SK-N-SH treated with all-trans-retinoic acid at 6 μM for 48 hours (cell line): ENCODE data around the gene RGL2.

Source experiments
- ARNTL ChIP-seq: fragments of 450-650 bp; formaldehyde crosslinking; IDR thresholded peaks from 2 replicates; pipeline ENCODE4 v1.5.0; 2020; ENCODE audit warnings: low read depth, mild to moderate bottlenecking, moderate library complexity, borderline replicate concordance
- BACH2 ChIP-seq: fragments of 250-450 bp; sonication (Bioruptor Pico); IDR thresholded peaks from 2 replicates; pipeline ENCODE4 v1.9.0; 2021; ENCODE audit warnings: mild to moderate bottlenecking, borderline replicate concordance
- CSDC2 ChIP-seq: fragments of 250-450 bp; sonication (Bioruptor Pico); IDR thresholded peaks from 2 replicates; pipeline ENCODE4 v1.5.0; 2020; ENCODE audit warnings: mild to moderate bottlenecking, moderate library complexity
- GLIS3 ChIP-seq: fragments of 250-450 bp; sonication (Bioruptor Pico); IDR thresholded peaks from 2 replicates; pipeline ENCODE4 v1.5.0; 2020; ENCODE audit warnings: mild to moderate bottlenecking, moderate library complexity
- OSR1 ChIP-seq: fragments of 250-450 bp; sonication (Bioruptor Pico); IDR thresholded peaks from 2 replicates; pipeline ENCODE4 v1.8.0; 2022; ENCODE audit warnings: moderate library complexity, mild to moderate bottlenecking, inconsistent platforms
- RARB ChIP-seq: fragments of 250-450 bp; sonication (Bioruptor Pico); IDR thresholded peaks from 2 replicates; pipeline ENCODE4 v1.8.0; 2021; ENCODE audit warnings: mild to moderate bottlenecking, moderate library complexity
- TOX ChIP-seq: fragments of 250-450 bp; sonication (Bioruptor Pico); IDR thresholded peaks from 2 replicates; pipeline ENCODE4 v1.8.0; 2021; ENCODE audit warnings: mild to moderate bottlenecking, moderate library complexity, borderline replicate concordance
- ZFP3 ChIP-seq: fragments of 250-450 bp; sonication (Bioruptor Pico); IDR thresholded peaks from 2 replicates; pipeline ENCODE4 v1.5.0; 2020; ENCODE audit warnings: mild to moderate bottlenecking, moderate library complexity
- ZNF565 ChIP-seq: fragments of 450-650 bp; formaldehyde crosslinking; conservative IDR thresholded peaks from 2 replicates; pipeline ENCODE4 v1.5.0; 2020; ENCODE audit warnings: low read depth, mild to moderate bottlenecking, moderate library complexity
- ZNF70 ChIP-seq: fragments of 450-650 bp; formaldehyde crosslinking; IDR thresholded peaks from 2 replicates; pipeline ENCODE4 v1.5.0; 2020; ENCODE audit warnings: mild to moderate bottlenecking, moderate library complexity
- ZNF8 ChIP-seq: fragments of 450-650 bp; formaldehyde crosslinking; IDR thresholded peaks from 2 replicates; pipeline ENCODE4 v1.5.0; 2020; ENCODE audit warnings: mild to moderate bottlenecking, moderate library complexity
- TF ChIP-seq, protein P1 (sequence below): fragments of 250-450 bp; sonication (Bioruptor Pico); IDR thresholded peaks from 2 replicates; pipeline ENCODE4 v1.5.1; 2020; ENCODE audit warnings: low read depth, mild to moderate bottlenecking, moderate library complexity
- TF ChIP-seq, protein P2 (sequence below): fragments of 250-450 bp; sonication (Bioruptor Pico); IDR thresholded peaks from 2 replicates; pipeline ENCODE4 v1.8.0; 2020; ENCODE audit warnings: mild to moderate bottlenecking, moderate library complexity, borderline replicate concordance
- TF ChIP-seq, protein P3 (sequence below): fragments of 250-450 bp; sonication (Bioruptor Pico); IDR thresholded peaks from 2 replicates; pipeline ENCODE4 v1.5.1; 2021; ENCODE audit warnings: mild to moderate bottlenecking, moderate library complexity

DNA sequence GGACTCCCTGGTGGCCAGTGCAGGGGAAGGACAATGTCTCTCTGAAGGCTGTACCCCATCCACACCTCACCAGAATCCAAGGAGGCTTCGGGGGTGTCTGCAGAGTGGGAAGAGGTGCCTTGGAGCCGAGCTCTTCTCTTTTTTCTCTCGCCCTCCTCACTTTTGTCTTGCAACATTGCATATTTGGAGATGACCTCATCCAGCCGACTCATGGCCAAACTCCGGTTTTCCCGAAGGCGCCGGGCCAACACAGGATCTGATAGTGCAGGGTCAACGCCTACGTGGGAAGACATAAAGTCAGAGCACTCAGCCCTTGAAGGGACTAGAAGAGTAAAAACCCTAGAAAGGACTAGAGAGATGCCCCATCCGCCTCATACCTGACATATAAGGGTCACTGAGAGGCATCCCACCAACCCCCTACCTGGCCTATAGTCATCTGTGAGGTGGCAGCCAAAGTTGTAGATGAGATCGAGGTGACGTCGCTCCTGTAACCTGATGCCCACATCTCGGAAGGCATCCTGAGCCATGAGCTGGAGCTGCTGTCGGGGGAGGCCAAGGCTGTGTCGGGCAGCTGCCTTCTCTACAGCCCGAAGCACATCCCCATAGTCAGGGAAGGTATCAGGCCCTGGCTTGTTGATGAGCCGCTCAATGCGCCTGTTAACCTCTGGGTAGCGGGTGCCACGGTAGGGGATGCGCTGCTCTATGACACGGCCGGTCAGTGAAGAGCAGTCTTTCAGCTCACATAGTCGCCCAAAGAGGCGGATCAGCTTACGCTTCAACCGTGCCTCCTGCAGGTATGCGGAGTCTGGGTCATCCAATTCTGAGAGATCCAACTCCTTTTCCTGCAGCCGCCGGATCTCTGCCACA is 21.8 kb upstream of the RGL2 start:
- TF ChIP-seq, protein P1, sequence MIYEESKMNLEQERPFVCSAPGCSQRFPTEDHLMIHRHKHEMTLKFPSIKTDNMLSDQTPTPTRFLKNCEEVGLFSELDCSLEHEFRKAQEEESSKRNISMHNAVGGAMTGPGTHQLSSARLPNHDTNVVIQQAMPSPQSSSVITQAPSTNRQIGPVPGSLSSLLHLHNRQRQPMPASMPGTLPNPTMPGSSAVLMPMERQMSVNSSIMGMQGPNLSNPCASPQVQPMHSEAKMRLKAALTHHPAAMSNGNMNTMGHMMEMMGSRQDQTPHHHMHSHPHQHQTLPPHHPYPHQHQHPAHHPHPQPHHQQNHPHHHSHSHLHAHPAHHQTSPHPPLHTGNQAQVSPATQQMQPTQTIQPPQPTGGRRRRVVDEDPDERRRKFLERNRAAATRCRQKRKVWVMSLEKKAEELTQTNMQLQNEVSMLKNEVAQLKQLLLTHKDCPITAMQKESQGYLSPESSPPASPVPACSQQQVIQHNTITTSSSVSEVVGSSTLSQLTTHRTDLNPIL, result no peak
- TF ChIP-seq, protein P2, sequence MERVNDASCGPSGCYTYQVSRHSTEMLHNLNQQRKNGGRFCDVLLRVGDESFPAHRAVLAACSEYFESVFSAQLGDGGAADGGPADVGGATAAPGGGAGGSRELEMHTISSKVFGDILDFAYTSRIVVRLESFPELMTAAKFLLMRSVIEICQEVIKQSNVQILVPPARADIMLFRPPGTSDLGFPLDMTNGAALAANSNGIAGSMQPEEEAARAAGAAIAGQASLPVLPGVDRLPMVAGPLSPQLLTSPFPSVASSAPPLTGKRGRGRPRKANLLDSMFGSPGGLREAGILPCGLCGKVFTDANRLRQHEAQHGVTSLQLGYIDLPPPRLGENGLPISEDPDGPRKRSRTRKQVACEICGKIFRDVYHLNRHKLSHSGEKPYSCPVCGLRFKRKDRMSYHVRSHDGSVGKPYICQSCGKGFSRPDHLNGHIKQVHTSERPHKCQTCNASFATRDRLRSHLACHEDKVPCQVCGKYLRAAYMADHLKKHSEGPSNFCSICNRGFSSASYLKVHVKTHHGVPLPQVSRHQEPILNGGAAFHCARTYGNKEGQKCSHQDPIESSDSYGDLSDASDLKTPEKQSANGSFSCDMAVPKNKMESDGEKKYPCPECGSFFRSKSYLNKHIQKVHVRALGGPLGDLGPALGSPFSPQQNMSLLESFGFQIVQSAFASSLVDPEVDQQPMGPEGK (CRISPR knock-in tag), result no peak
- TF ChIP-seq RARB (no peak), CSDC2 (CRISPR knock-in tag) (no peak), ZNF8 (CRISPR knock-in tag) (no peak), BACH2 (CRISPR knock-in tag) (no peak), ZFP3 (CRISPR knock-in tag) (no peak), TOX (CRISPR knock-in tag) (no peak), GLIS3 (CRISPR knock-in tag) (no peak), OSR1 (CRISPR knock-in tag) (no peak), ZNF70 (CRISPR knock-in tag) (no peak), ARNTL (CRISPR knock-in tag) (no peak), ZNF565 (no peak)
- TF ChIP-seq, protein P3, sequence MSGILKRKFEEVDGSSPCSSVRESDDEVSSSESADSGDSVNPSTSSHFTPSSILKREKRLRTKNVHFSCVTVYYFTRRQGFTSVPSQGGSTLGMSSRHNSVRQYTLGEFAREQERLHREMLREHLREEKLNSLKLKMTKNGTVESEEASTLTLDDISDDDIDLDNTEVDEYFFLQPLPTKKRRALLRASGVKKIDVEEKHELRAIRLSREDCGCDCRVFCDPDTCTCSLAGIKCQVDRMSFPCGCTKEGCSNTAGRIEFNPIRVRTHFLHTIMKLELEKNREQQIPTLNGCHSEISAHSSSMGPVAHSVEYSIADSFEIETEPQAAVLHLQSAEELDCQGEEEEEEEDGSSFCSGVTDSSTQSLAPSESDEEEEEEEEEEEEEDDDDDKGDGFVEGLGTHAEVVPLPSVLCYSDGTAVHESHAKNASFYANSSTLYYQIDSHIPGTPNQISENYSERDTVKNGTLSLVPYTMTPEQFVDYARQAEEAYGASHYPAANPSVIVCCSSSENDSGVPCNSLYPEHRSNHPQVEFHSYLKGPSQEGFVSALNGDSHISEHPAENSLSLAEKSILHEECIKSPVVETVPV (CRISPR knock-in tag), result no peak
